Endothelial cell of umbilical vein (primary cell): ENCODE data around the gene CYP27A1. TPM values are rescaled to one million over a fixed set of nuclear protein-coding genes. Genes with fewer than 3 reads are reported as not detected.

Experiments
- BruUV-seq: library from RNA; stranded (reverse); fragments of 400-500 nt; replicated peaks from 2 replicates; lab custom pipeline; 2021; lab: Mats Ljungman, UMichigan
- CTCF ChIA-PET: fragments of 300-600, 350-600 bp; sonication (Branson Sonifier 250); formaldehyde crosslinking; loops from one replicate; lab custom pipeline; 2021; ENCODE audit warnings: antibody characterized with exemption, inconsistent platforms; lab: Charles Lee
- POLR2A ChIA-PET: fragments of 300-600, 350-600 bp; sonication (Branson Sonifier 250); formaldehyde crosslinking; loops from one replicate; lab custom pipeline; 2021; ENCODE audit warnings: antibody characterized with exemption, inconsistent platforms; lab: Charles Lee
- DNase-seq: peaks from one replicate; pipeline ENCODE4 v3.0.0-alpha.2; 2011; ENCODE audit warnings: low read depth, low spot score
- FAIRE-seq: peaks from 2 replicates; lab custom pipeline; 2011; peaks lifted over from hg19 to GRCh38; lab: Jason Lieb, UNC
- H2AFZ ChIP-seq: 2 replicates; pipeline ENCODE4 v1.6.0; 2012; ENCODE audit warnings: low read depth, low read length, control low read depth, inconsistent platforms
- H3K27ac ChIP-seq: 2 replicates; pipeline ENCODE4 v1.5.1; 2011; ENCODE audit warnings: low read depth, mild to moderate bottlenecking, control low read depth, low read length, moderate library complexity; ENCODE audit not compliant: insufficient read depth
- H3K27me3 ChIP-seq, 2 experiments: 2 replicates each; pipeline versions ENCODE4 v1.6.0 to v1.6.1; 2011; ENCODE audit warnings: low read length in 2 of 2, mixed read lengths in 1 of 2; ENCODE audit not compliant: control insufficient read depth in 2 of 2, insufficient read depth in 2 of 2
- H3K36me3 ChIP-seq, 2 experiments: 2 replicates in 1 of 2; 3 replicates in 1 of 2; pipeline ENCODE4 v1.5.1; 2011; ENCODE audit warnings: low read length in 2 of 2, mild to moderate bottlenecking in 1 of 2, moderate library complexity in 1 of 2; ENCODE audit not compliant: control insufficient read depth in 2 of 2, insufficient read depth in 2 of 2; ENCODE audit errors: extremely low read depth in 1 of 2
- H3K4me1 ChIP-seq: 3 replicates; pipeline ENCODE4 v1.5.1; 2011; ENCODE audit warnings: mild to moderate bottlenecking, low read length; ENCODE audit not compliant: control insufficient read depth, insufficient read depth; ENCODE audit errors: extremely low read depth
- H3K4me2 ChIP-seq: 2 replicates; pipeline ENCODE4 v1.6.1; 2011; ENCODE audit warnings: low read length, control low read depth, mixed read lengths; ENCODE audit not compliant: insufficient read depth
- H3K4me3 ChIP-seq, 3 experiments: fragments of 200-600 bp in 1 of 3; sonication (generic), shearing (Covaris generic) in 1 of 3; replicated peaks in 1 of 3; 2 replicates each; pipeline ENCODE4 v1.5.1; 2011 to 2016; ENCODE audit warnings: control low read depth in 3 of 3, low read length in 3 of 3, mild to moderate bottlenecking in 2 of 3, inconsistent platforms in 1 of 3, low read depth in 1 of 3, moderate library complexity in 1 of 3; ENCODE audit not compliant: insufficient read depth in 1 of 3
- H3K79me2 ChIP-seq: 2 replicates; pipeline ENCODE4 v1.6.0; 2012; ENCODE audit warnings: low read length, inconsistent platforms; ENCODE audit not compliant: control insufficient read depth, insufficient read depth
- H3K9ac ChIP-seq: replicated peaks from 2 replicates; pipeline ENCODE3; 2011; ENCODE audit warnings: low read length, control low read depth; ENCODE audit not compliant: insufficient read depth; ENCODE audit errors: extremely low read depth
- H3K9me1 ChIP-seq: replicated peaks from 3 replicates; pipeline ENCODE4 v1.6.0; 2011; ENCODE audit warnings: mild to moderate bottlenecking, low read length; ENCODE audit not compliant: control insufficient read depth, insufficient read depth; ENCODE audit errors: extremely low read depth
- H3K9me3 ChIP-seq: replicated peaks from 2 replicates; pipeline ENCODE4 v1.5.1; 2012; ENCODE audit warnings: low read length, inconsistent platforms; ENCODE audit not compliant: control insufficient read depth, insufficient read depth
- H4K20me1 ChIP-seq: replicated peaks from 2 replicates; pipeline ENCODE3; 2011; ENCODE audit warnings: mild to moderate bottlenecking, low read length; ENCODE audit not compliant: control insufficient read depth, insufficient read depth; ENCODE audit errors: extremely low read depth
- GATA2 ChIP-seq: IDR thresholded peaks from 2 replicates; pipeline ENCODE4 v1.7.0; 2011; ENCODE audit warnings: low read depth, mild to moderate bottlenecking, moderate library complexity, mixed read lengths, low read length; ENCODE audit not compliant: insufficient read length, insufficient read depth
- POLR2A ChIP-seq: IDR thresholded peaks from 2 replicates; pipeline ENCODE4 v1.6.1; 2012; ENCODE audit warnings: low read depth, mild to moderate bottlenecking, control low read depth, low read length
- dilution Hi-C: fragments of 300-500 bp; cut with MboI; formaldehyde crosslinking; loops from one replicate; pipeline ENCODE4 v1.15.0; 2019; ENCODE audit warnings: low sequenced_read_pairs; ENCODE audit not compliant: extremely low pct_ligation_motif_present
- intact Hi-C: fragments of 100-400 bp; cut with micrococcal nuclease; formaldehyde crosslinking; loops from one replicate; pipeline ENCODE4 v1.10.0; 2022
- microRNA-seq: library from miRNA; unstranded; fragments of <30 nt; microRNA quantifications from one replicate; pipeline ENCODE4 v1.2.0, GENCODE V29; 2021; ENCODE audit warnings: borderline number of aligned reads, borderline replicate concordance
- polyA plus RNA-seq, 4 experiments: library from polyadenylated mRNA; depleted of rRNA in 3 of 4; stranded (reverse) in 3 of 4; unstranded in 1 of 4; fragments of >200 nt; gene quantifications; 2 replicates each; pipeline versions ENCODE4 v1.2.1 to v1.2.3, GENCODE V29; 2011 to 2012; ENCODE audit warnings: missing spikeins in 1 of 4
- total RNA-seq: library from RNA; stranded (reverse); gene quantifications from 2 replicates; pipeline ENCODE4 v1.2.3, GENCODE V29; 2021
- TF ChIP-seq, protein P1 (sequence below), 2 donors: IDR thresholded peaks; 1 replicate in 1 of 2; 2 replicates in 1 of 2; pipeline ENCODE4 v1.5.1; 2011; ENCODE audit warnings: low read length in 2 of 2, mild to moderate bottlenecking in 2 of 2, moderate library complexity in 2 of 2, control low read depth in 1 of 2, inconsistent platforms in 1 of 2, low read depth in 1 of 2; ENCODE audit not compliant: insufficient read depth in 1 of 2; ENCODE audit errors: extremely low read depth in 1 of 2

The CYP27A1 gene
- total and polyA plus RNA-seq, 2 donors (not counting 3 experiments of a cell fraction or from before 2014, with no cell fraction given) = 15.1 to 34.9 TPM

DNA sequence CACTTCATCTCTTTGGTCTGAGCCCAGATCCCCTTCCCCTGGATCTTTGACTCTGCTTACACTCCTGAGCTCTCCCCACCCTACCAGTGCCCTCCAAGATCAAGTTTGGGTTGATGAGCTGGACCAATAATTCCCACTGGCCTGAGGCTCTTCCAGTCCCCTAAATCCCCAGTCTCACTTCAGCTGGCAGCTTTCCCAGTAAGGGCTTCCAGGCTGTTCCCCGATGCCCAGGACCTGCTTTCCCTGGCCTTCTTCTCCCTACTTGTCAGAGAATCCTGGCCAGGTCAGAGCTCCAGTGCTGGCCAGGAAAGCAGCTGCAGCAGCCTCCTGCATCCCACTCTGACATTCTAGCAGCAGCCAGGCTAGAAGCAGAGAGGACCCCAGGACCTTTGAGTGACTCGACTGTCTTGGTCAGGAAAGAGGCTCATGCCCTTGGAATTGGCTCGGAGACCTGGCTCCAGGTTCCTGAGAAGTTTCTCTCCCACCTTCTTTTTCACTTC is 81.1 kb downstream of the CYP27A1 start:
- ChIA-PET POLR2A (interaction anchor here (0.6 kb wide), 1 partner anchor 43 kb away, joined by 3 read pairs; no protein-coding TSS in a partner anchor), CTCF (interaction anchor here (0.9 to 4.5 kb wide), 6 partner anchors 9 to 292 kb away, joined by 3 to 21 read pairs (median 4); no protein-coding TSS in a partner anchor)
- no peak for FAIRE-seq
- Histone ChIP-seq H2AFZ (no peak overlapping the region), H3K79me2 (no peaks in the 10 kb centered on the region), H4K20me1 (no peaks in the 10 kb centered on the region), H3K4me1 (no peaks in the 10 kb centered on the region), H3K9me1 (no peaks in the 10 kb centered on the region), H3K27ac (no peak overlapping the region), H3K4me2 (no peak overlapping the region), H3K36me3 (no peaks in the 10 kb centered on the region), H3K4me3 (no peak overlapping the region), H3K9ac (no peak overlapping the region), H3K27me3 (peaks cover 47 to 54% of the 10 kb centered on the region in 2 experiments), H3K9me3 (no peaks in the 10 kb centered on the region)
- no TSS peak for BruUV-seq
- dilution Hi-C loops (no loop called here), intact Hi-C loops (no loop called here)
- no peak for DNase-seq
- TF ChIP-seq, protein P1, sequence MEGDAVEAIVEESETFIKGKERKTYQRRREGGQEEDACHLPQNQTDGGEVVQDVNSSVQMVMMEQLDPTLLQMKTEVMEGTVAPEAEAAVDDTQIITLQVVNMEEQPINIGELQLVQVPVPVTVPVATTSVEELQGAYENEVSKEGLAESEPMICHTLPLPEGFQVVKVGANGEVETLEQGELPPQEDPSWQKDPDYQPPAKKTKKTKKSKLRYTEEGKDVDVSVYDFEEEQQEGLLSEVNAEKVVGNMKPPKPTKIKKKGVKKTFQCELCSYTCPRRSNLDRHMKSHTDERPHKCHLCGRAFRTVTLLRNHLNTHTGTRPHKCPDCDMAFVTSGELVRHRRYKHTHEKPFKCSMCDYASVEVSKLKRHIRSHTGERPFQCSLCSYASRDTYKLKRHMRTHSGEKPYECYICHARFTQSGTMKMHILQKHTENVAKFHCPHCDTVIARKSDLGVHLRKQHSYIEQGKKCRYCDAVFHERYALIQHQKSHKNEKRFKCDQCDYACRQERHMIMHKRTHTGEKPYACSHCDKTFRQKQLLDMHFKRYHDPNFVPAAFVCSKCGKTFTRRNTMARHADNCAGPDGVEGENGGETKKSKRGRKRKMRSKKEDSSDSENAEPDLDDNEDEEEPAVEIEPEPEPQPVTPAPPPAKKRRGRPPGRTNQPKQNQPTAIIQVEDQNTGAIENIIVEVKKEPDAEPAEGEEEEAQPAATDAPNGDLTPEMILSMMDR (IDR thresholded peaks at IDR 0.05; ENCODE audit: extremely low read depth in 1 of 2, insufficient read depth in 1 of 2, low read depth in 1 of 2, low read length in 2 of 2) = no peak
- TF ChIP-seq POLR2A (no peak), GATA2 (no peak)

Small RNA genes within 50 kb of the gene (microRNA-seq; reads per million reads assigned to microRNA genes)
- not detected for gene MIR9500

Other genes starting within 250 kb of the CYP27A1 start
- gene USP37, start 213.8 kb upstream of the CYP27A1 start, total RNA-seq = 13.1 and 14.4 TPM in 2 replicates
- gene USP37, start 213.8 kb upstream of the CYP27A1 start, polyA plus RNA-seq = 1.3 and 1.9 TPM in 2 replicates
- gene CNOT9, start 213.3 kb upstream of the CYP27A1 start, total RNA-seq = 63.2 and 68.9 TPM in 2 replicates
- 53.2 and 57.3 TPM in 2 replicates for gene CNOT9, start 213.3 kb upstream of the CYP27A1 start, polyA plus RNA-seq
- 1.4 and 3.1 TPM in 2 replicates for gene PLCD4, start 174.2 kb upstream of the CYP27A1 start, total RNA-seq
- 2.2 and 2.3 TPM in 2 replicates for gene PLCD4, start 174.2 kb upstream of the CYP27A1 start, polyA plus RNA-seq
- 31.4 and 34.5 TPM in 2 replicates for gene ZNF142, start 122.5 kb upstream of the CYP27A1 start, total RNA-seq
- 14.5 and 16.0 TPM in 2 replicates for gene ZNF142, start 122.5 kb upstream of the CYP27A1 start, polyA plus RNA-seq
- gene BCS1L, start 122.5 kb upstream of the CYP27A1 start, total RNA-seq = 43.0 and 57.4 TPM in 2 replicates
- gene BCS1L, start 122.5 kb upstream of the CYP27A1 start, polyA plus RNA-seq = 70.3 and 82.1 TPM in 2 replicates
- 38.2 and 39.1 TPM in 2 replicates for gene RNF25, start 110.1 kb upstream of the CYP27A1 start, total RNA-seq
- gene RNF25, start 110.1 kb upstream of the CYP27A1 start, polyA plus RNA-seq = 54.7 and 61.1 TPM in 2 replicates
- gene STK36, start 110.1 kb upstream of the CYP27A1 start, total RNA-seq = 34.9 and 40.9 TPM in 2 replicates
- gene STK36, start 110.1 kb upstream of the CYP27A1 start, polyA plus RNA-seq = 65.2 and 67.4 TPM in 2 replicates
- 41.0 and 45.0 TPM in 2 replicates for gene TTLL4, start 71.3 kb upstream of the CYP27A1 start, total RNA-seq
- 26.7 and 30.5 TPM in 2 replicates for gene TTLL4, start 71.3 kb upstream of the CYP27A1 start, polyA plus RNA-seq
- gene PRKAG3, start 49.7 kb downstream of the CYP27A1 start, total RNA-seq = not detected in 2 replicates
- not detected in 2 replicates for gene PRKAG3, start 49.7 kb downstream of the CYP27A1 start, polyA plus RNA-seq
- not detected in 2 replicates for gene WNT6, start 77.7 kb downstream of the CYP27A1 start, total RNA-seq
- not detected in 2 replicates for gene WNT6, start 77.7 kb downstream of the CYP27A1 start, polyA plus RNA-seq
- not detected in 2 replicates for gene WNT10A, start 98.7 kb downstream of the CYP27A1 start, total RNA-seq
- gene WNT10A, start 98.7 kb downstream of the CYP27A1 start, polyA plus RNA-seq = not detected in 2 replicates
- not detected in 2 replicates for gene CDK5R2, start 177.5 kb downstream of the CYP27A1 start, total RNA-seq
- gene CDK5R2, start 177.5 kb downstream of the CYP27A1 start, polyA plus RNA-seq = 0.03 TPM in 1 of 2 replicates, not detected in the other
- not detected in 2 replicates for gene FEV, start 203.0 kb downstream of the CYP27A1 start, total RNA-seq
- gene FEV, start 203.0 kb downstream of the CYP27A1 start, polyA plus RNA-seq = not detected in 2 replicates
- not detected in 2 replicates for gene CRYBA2, start 211.3 kb downstream of the CYP27A1 start, total RNA-seq
- gene CRYBA2, start 211.3 kb downstream of the CYP27A1 start, polyA plus RNA-seq = not detected in 2 replicates